OCI-LY1 (cell line): Measurements from ENCODE around the gene ABHD3.
"Not testable (repeated sequence)": the region's sequence is repeated elsewhere in the genome, so short reads cannot be mapped to it uniquely, and the experiment has no call there.

ENCODE experiments used
- EZH2 ChIP-seq: fragments of 200-600 bp; sonication (generic), shearing (Covaris generic); IDR thresholded peaks from 2 replicates; pipeline ENCODE4 v1.8.0; 2017; ENCODE audit warnings: borderline replicate concordance, mixed run types, mild to moderate bottlenecking, antibody characterized with exemption, low read length, moderate library complexity, mixed read lengths
- TF ChIP-seq, protein P1 (sequence below): fragments of 200-600 bp; sonication (generic), shearing (Covaris generic); IDR thresholded peaks from 2 replicates; pipeline ENCODE4 v1.5.1; 2017; ENCODE audit warnings: mild to moderate bottlenecking, antibody characterized with exemption, low read length, moderate library complexity, mixed read lengths

DNA sequence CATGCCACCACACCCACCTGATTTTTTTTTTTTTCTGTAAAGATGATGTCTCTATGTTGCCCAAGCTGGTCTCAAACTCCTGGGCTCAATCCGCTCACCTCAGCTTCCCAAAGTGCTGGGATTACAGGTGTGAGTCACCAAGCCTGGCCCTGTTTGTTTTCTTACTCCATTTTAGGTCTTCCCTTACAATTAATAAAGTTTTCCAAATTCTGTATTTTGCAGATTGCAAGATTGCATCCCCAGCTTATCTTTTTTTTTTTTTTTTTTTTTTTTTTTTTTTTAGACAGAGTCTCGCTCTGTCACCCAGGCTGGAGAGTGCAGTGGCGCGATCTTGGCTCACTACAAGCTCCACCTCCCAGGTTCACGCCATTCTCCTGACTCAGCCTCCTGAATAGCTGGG is 64.2 kb downstream of the ABHD3 start:
- TF ChIP-seq, protein P1, sequence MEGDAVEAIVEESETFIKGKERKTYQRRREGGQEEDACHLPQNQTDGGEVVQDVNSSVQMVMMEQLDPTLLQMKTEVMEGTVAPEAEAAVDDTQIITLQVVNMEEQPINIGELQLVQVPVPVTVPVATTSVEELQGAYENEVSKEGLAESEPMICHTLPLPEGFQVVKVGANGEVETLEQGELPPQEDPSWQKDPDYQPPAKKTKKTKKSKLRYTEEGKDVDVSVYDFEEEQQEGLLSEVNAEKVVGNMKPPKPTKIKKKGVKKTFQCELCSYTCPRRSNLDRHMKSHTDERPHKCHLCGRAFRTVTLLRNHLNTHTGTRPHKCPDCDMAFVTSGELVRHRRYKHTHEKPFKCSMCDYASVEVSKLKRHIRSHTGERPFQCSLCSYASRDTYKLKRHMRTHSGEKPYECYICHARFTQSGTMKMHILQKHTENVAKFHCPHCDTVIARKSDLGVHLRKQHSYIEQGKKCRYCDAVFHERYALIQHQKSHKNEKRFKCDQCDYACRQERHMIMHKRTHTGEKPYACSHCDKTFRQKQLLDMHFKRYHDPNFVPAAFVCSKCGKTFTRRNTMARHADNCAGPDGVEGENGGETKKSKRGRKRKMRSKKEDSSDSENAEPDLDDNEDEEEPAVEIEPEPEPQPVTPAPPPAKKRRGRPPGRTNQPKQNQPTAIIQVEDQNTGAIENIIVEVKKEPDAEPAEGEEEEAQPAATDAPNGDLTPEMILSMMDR = not testable (repeated sequence)
- not testable (repeated sequence) for TF ChIP-seq EZH2
